Neural crest cell (in vitro differentiated cells): ENCODE data around the gene YES1. TPM values are rescaled to one million over a fixed set of nuclear protein-coding genes. Genes with fewer than 3 reads are reported as not detected.
"Not testable (repeated sequence)": the region's sequence is repeated elsewhere in the genome, so short reads cannot be mapped to it uniquely, and the experiment has no call there.

Experiments
- DNase-seq: peaks from one replicate; pipeline ENCODE4 v3.0.0; 2021; ENCODE audit warnings: low read depth, mixed read lengths, low spot score
- H3K27ac Mint-ChIP-seq: one replicate; pipeline ENCODE4 v1.8.0; 2021; ENCODE audit warnings: mild to moderate bottlenecking, mixed read lengths; ENCODE audit not compliant: unreplicated experiment
- H3K27me3 Mint-ChIP-seq: 2 replicates; pipeline ENCODE4 v1.8.0; 2021; ENCODE audit warnings: low read depth, mild to moderate bottlenecking, mixed read lengths
- H3K36me3 Mint-ChIP-seq: 2 replicates; pipeline ENCODE4 v1.8.0; 2021; ENCODE audit warnings: low read depth, mild to moderate bottlenecking, mixed read lengths
- H3K4me1 Mint-ChIP-seq: 2 replicates; pipeline ENCODE4 v1.8.0; 2021; ENCODE audit warnings: mixed read lengths
- H3K4me3 Mint-ChIP-seq: one replicate; pipeline ENCODE4 v1.8.0; 2021; ENCODE audit warnings: mild to moderate bottlenecking, mixed read lengths
- H3K9me3 Mint-ChIP-seq: 2 replicates; pipeline ENCODE4 v1.8.0; 2021; ENCODE audit warnings: mixed read lengths
- CTCF ChIP-seq: fragments of 200-600 bp; sonication (generic); conservative IDR thresholded peaks from 2 replicates; pipeline ENCODE4 v1.5.0; 2021; ENCODE audit warnings: antibody characterized with exemption, mild to moderate bottlenecking
- total RNA-seq: library from RNA; stranded (reverse); gene quantifications from 2 replicates; pipeline ENCODE4 v1.2.1, GENCODE V29; 2021

YES1 gene
- total RNA-seq, 1 donor from 2014 or later, result 54.7 TPM

GRCh38 chr18:813172-814071, 1.4 kb upstream of the YES1 start:
- Mint-ChIP-seq H3K4me1 (peaks cover 33% of the 10 kb centered on the region), H3K9me3 (no peaks in the 10 kb centered on the region), H3K4me3 (peak overlapping the region; percentile 96), H3K36me3 (no peaks in the 10 kb centered on the region), H3K27ac (peak overlapping the region; percentile 99), H3K27me3 (no peaks in the 10 kb centered on the region)
- TF ChIP-seq CTCF, result no peak
- no peak for DNase-seq

DNA sequence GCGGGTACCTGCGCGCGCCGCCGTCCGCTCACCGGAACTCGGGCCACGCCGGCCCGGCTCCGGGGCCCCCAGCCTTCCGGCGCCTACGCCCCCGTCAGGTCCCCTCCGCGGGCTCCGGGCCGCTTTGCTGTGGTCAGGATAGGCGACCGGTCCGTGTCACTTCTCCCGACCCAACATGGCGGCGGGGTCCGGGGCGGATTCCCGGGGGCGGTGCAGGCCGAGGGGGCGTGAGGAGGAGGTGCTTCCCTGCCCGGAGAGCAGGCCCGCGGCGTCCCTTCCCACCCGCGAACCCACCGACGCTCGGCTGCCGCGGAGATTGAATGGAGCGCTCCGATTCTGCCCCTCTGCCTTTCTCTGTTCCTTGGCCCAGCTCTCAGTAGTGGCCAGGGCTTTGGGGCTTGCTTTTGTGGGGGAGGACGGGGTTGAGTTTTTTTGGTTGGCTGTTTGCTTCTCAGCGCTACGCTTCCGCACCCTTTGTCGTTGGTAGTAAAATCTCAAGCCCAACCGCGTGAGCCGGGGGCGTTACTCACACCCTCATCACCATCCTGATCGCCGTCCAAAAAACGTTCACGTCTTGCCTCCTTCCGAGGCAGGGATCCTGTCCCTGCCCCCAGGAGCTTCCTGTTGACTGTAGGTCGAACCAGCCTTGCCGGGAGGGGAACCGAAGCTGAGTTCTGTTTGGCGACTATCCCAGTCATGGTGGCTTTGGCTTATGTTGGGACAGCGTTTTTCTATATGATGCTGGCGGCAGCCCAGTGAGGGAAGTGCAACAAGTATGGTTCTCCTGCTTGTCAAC, 532 bp upstream of the YES1 start:
- H3K9me3 Mint-ChIP-seq, result no peaks in the 10 kb centered on the region
- H3K27me3 Mint-ChIP-seq, result no peaks in the 10 kb centered on the region
- no peak for TF ChIP-seq CTCF
- H3K4me1 Mint-ChIP-seq, result peaks cover 39% of the 10 kb centered on the region
- H3K4me3 Mint-ChIP-seq, result peak overlapping the region; percentile 96
- H3K36me3 Mint-ChIP-seq, result no peaks in the 10 kb centered on the region
- peak overlapping the region; percentile 99 for H3K27ac Mint-ChIP-seq
- peak; percentile 76 for DNase-seq

GRCh38 chr18:811182-811891, 705 bp downstream of the YES1 start:
- no peak for TF ChIP-seq CTCF
- Mint-ChIP-seq H3K4me3 (peak overlapping the region; percentile 97), H3K4me1 (peaks cover 47% of the 10 kb centered on the region), H3K36me3 (no peaks in the 10 kb centered on the region), H3K27ac (peak overlapping the region; percentile 95), H3K27me3 (no peaks in the 10 kb centered on the region), H3K9me3 (no peaks in the 10 kb centered on the region)
- DNase-seq, result no peak

GRCh38 chr18:809985-810642, 1.9 kb downstream of the YES1 start:
- peak overlapping the region; percentile 97 for H3K4me3 Mint-ChIP-seq
- no peaks in the 10 kb centered on the region for H3K9me3 Mint-ChIP-seq
- no peaks in the 10 kb centered on the region for H3K27me3 Mint-ChIP-seq
- H3K4me1 Mint-ChIP-seq, result peaks cover 50% of the 10 kb centered on the region
- no peak for TF ChIP-seq CTCF
- H3K27ac Mint-ChIP-seq, result no peak overlapping the region
- no peaks in the 10 kb centered on the region for H3K36me3 Mint-ChIP-seq
- DNase-seq, result no peak

DNA sequence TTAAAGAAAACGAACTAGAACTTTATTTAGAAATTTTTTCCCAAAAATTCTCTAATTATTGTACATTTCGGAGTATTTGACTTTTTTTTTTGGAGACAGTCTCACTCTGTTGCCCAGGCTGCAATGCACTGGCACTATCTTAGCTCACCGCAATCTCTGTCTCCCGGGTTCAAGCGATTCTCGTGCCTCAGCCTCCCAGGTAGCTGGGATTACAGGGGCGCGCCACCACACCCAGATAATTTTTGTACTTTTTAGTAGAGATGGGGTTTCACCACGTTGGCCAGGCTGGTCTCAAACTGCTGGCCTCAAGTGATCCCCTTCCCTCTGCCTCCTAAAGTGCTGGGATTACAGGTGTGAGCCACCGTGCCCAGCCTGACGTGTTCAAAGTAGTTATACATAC, 2.8 kb downstream of the YES1 start:
- H3K9me3 Mint-ChIP-seq, DNase-seq, H3K27ac Mint-ChIP-seq, H3K27me3 Mint-ChIP-seq, H3K36me3 Mint-ChIP-seq: not testable (repeated sequence)
- Mint-ChIP-seq H3K4me1 (peaks cover 50% of the 10 kb centered on the region), H3K4me3 (peak overlapping the region; percentile 97)
